K562 (cell line): ENCODE measurements around the gene ARHGAP26. TPM values are rescaled to one million over a fixed set of nuclear protein-coding genes. Genes with fewer than 3 reads are reported as not detected.

Experiments used
- ATAC-seq: fragments of 200-7000 bp; cut with Tn5 transposase; 3 replicates; pipeline ENCODE4 v1.9.1; 2020; ENCODE audit warnings: moderate library complexity
- BruUV-seq: library from RNA; stranded (reverse); fragments of 400-500 nt; replicated peaks from 2 replicates; lab custom pipeline; 2021; lab: Mats Ljungman, UMichigan
- CTCF ChIA-PET: fragments of 300-600 bp; formaldehyde crosslinking; extraction: SDS; loops from one replicate; lab custom pipeline; 2021; ENCODE audit warnings: low intra/inter-chr PET ratio; lab: Yijun Ruan, JAX
- POLR2A ChIA-PET: fragments of 300-600, 350-650 bp; sonication (Branson Sonifier 250); formaldehyde crosslinking; extraction: SDS; loops from one replicate; lab custom pipeline; 2021; ENCODE audit warnings: antibody characterized with exemption, inconsistent platforms; lab: Yijun Ruan, JAX
- DNase-seq, 4 experiments: peaks; one replicate each; pipeline versions ENCODE4 v3.0.0 to v3.0.0-alpha.2; 2011 to 2018; ENCODE audit warnings: low spot score in 3 of 4, mixed read lengths in 3 of 4; ENCODE audit errors: extremely low read depth in 1 of 4
- FAIRE-seq: peaks from 2 replicates; lab custom pipeline; 2011; peaks lifted over from hg19 to GRCh38; lab: Jason Lieb, UNC
- H2AFZ ChIP-seq: 2 replicates; pipeline ENCODE4 v1.6.0; 2011; ENCODE audit warnings: low read depth, low read length, control low read depth, inconsistent platforms
- H3K27ac ChIP-seq: fragments of 200-600 bp; 3 replicates; pipeline ENCODE4 v1.8.0; 2011; ENCODE audit warnings: low read depth, mild to moderate bottlenecking, control low read depth, inconsistent platforms, low read length, moderate library complexity, mixed read lengths; ENCODE audit errors: extremely low read depth
- H3K27me3 ChIP-seq, 2 experiments: fragments of 300-600 bp in 1 of 2; 2 replicates in 1 of 2; 3 replicates in 1 of 2; pipeline versions ENCODE4 v1.6.0 to v1.8.0; 2011; ENCODE audit warnings: inconsistent platforms in 2 of 2, low read length in 2 of 2, mild to moderate bottlenecking in 1 of 2, mixed read lengths in 1 of 2, moderate library complexity in 1 of 2; ENCODE audit not compliant: control insufficient read depth in 2 of 2, insufficient read depth in 2 of 2
- H3K36me3 ChIP-seq: fragments of 300-600 bp; 3 replicates; pipeline ENCODE4 v1.8.0; 2011; ENCODE audit warnings: mild to moderate bottlenecking, low read length, inconsistent platforms; ENCODE audit not compliant: control insufficient read depth, insufficient read depth
- H3K4me1 ChIP-seq, 2 experiments: fragments of 200-600 bp in 1 of 2; replicated peaks in 1 of 2; 2 replicates in 1 of 2; 3 replicates in 1 of 2; pipeline versions ENCODE4 v1.5.1 to v1.8.0; 2011; ENCODE audit warnings: inconsistent platforms in 2 of 2, low read length in 2 of 2, mild to moderate bottlenecking in 1 of 2, mixed read lengths in 1 of 2, moderate library complexity in 1 of 2; ENCODE audit not compliant: control insufficient read depth in 2 of 2, insufficient read depth in 2 of 2
- H3K4me2 ChIP-seq: 2 replicates; pipeline ENCODE4 v1.6.1; 2011; ENCODE audit warnings: low read length, control low read depth, inconsistent platforms, mixed read lengths; ENCODE audit not compliant: insufficient read depth
- H3K4me3 ChIP-seq: fragments of 200-600 bp; sonication (generic), shearing (Covaris generic); 2 replicates; pipeline ENCODE4 v1.5.1; 2016; ENCODE audit warnings: control low read depth, inconsistent platforms
- H3K79me2 ChIP-seq: fragments of 200-600 bp; 3 replicates; pipeline ENCODE4 v1.8.0; 2011; ENCODE audit warnings: low read length, inconsistent platforms; ENCODE audit not compliant: control insufficient read depth, insufficient read depth
- H3K9ac ChIP-seq, 2 experiments: 2 replicates each; pipeline versions ENCODE4 v1.6.0 to v1.6.1; 2011; ENCODE audit warnings: low read depth in 2 of 2, low read length in 2 of 2, control low read depth in 1 of 2, inconsistent platforms in 1 of 2, mild to moderate bottlenecking in 1 of 2, mixed read lengths in 1 of 2; ENCODE audit not compliant: insufficient read depth in 1 of 2
- H3K9me1 ChIP-seq: one replicate; pipeline ENCODE4 v1.6.0; 2011; ENCODE audit warnings: inconsistent platforms, mild to moderate bottlenecking, low read length, moderate library complexity; ENCODE audit not compliant: control insufficient read depth, insufficient read depth
- H3K9me3 ChIP-seq: replicated peaks from 2 replicates; pipeline ENCODE4 v1.5.1; 2011; ENCODE audit warnings: low read depth, low read length, inconsistent platforms; ENCODE audit not compliant: control insufficient read depth, insufficient read depth
- H4K20me1 ChIP-seq: replicated peaks from 2 replicates; pipeline ENCODE4 v1.6.1; 2011; ENCODE audit warnings: low read length, inconsistent platforms, mixed read lengths; ENCODE audit not compliant: control insufficient read depth, insufficient read depth
- MIER1 ChIP-seq: fragments of 450-650 bp; IDR thresholded peaks from 2 replicates; pipeline ENCODE4 v1.6.1; 2016; ENCODE audit warnings: antibody characterized with exemption, mild to moderate bottlenecking, low read depth
- WGBS: fragments of 100-300 bp; shearing (Covaris generic); methylation state at CpG from one replicate; pipeline ENCODE4 v1.1.6; 2016; ENCODE audit warnings: low coverage, mixed read lengths; ENCODE audit not compliant: insufficient coverage; ENCODE audit errors: missing lambda C conversion rate; 5-methylcytosine and 5-hydroxymethylcytosine counted together
- in situ Hi-C: fragments of 300-500 bp; cut with MboI; formaldehyde crosslinking; loops from 4 replicates; pipeline ENCODE4 v1.15.0; 2018; ENCODE audit warnings: inconsistent platforms, mixed read lengths
- intact Hi-C: fragments of 100-400 bp; cut with micrococcal nuclease; formaldehyde crosslinking; loops from 2 replicates; pipeline ENCODE4 v1.14.2; 2022
- polyA plus RNA-seq, 8 experiments: library from polyadenylated mRNA; depleted of rRNA in 4 of 8; stranded (reverse) in 5 of 8; unstranded in 3 of 8; fragments of >200 nt; fragmentation: Nextera tagmentation in 2 of 8; fragmentation: Illumina TruSeq in 1 of 8; extraction: Ambion mirVana in 2 of 8; extraction: Trizol in 1 of 8; gene quantifications; 2 replicates each; pipeline versions ENCODE4 v1.2.1 to v1.2.3, GENCODE V29; 2011 to 2014; ENCODE audit warnings: inconsistent platforms in 1 of 8, missing spikeins in 1 of 8
- total RNA-seq, 7 experiments: library from RNA; depleted of rRNA in 6 of 7; stranded (reverse); fragments of >200 nt in 6 of 7; fragmentation: Illumina TruSeq in 2 of 7; extraction: Trizol in 2 of 7; gene quantifications; 2 replicates each; pipeline versions ENCODE4 v1.2.1 to v1.2.3, GENCODE V29; 2011 to 2021; ENCODE audit warnings: low replicate concordance in 1 of 7
- TF ChIP-seq, protein P1 (sequence below): sonication (generic); formaldehyde crosslinking; IDR thresholded peaks from 2 replicates; pipeline ENCODE4 v1.8.1; 2023; ENCODE audit warnings: mild to moderate bottlenecking, missing genetic modification reagents, moderate library complexity
- TF ChIP-seq, protein P2 (sequence below): fragments of 450-650 bp; formaldehyde crosslinking; IDR thresholded peaks from 2 replicates; pipeline ENCODE4 v1.4.0; 2022; ENCODE audit warnings: missing genetic modification characterization

ARHGAP26 gene
- total and polyA plus RNA-seq, 9 of the 15 experiments (the other 6 are each of a cell fraction or from before 2014, with no cell fraction given) = 0.13 to 1.1 (median 0.55) TPM

DNA sequence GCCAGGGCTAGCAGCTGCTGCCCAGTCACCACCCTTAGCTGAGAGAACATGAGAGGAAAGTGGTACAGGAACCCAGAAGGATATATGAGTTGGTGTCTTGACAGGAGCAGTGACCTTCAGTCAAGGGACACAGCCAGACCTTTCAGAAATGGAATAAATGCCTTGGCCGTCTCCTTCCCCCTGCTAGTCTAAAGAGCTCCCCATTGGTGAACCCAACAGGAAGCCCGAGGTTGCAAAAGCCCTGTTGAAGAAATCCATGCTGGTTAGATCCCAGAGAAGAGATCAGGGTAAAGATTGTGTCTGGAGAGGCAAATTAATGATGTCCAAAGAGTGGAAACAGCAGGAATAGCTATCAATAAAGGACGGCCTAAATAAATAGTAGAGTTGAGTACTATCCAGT, 388.9 kb downstream of the ARHGAP26 start:
- WGBS = 8% methylated on average over 3 of the region's 3 CpGs
- Histone ChIP-seq H3K4me1 (no peaks in the 10 kb centered on the region), H3K9me3 (no peaks in the 10 kb centered on the region), H3K4me2 (no peak overlapping the region), H3K27ac (no peak overlapping the region), H3K9ac (no peak overlapping the region), H4K20me1 (no peaks in the 10 kb centered on the region), H3K79me2 (no peaks in the 10 kb centered on the region), H3K27me3 (no peaks in the 10 kb centered on the region), H2AFZ (no peak overlapping the region), H3K9me1 (no peaks in the 10 kb centered on the region), H3K4me3 (no peak overlapping the region), H3K36me3 (no peaks in the 10 kb centered on the region)
- DNase-seq (no peak), FAIRE-seq (no peak), ATAC-seq (no peak)
- in situ Hi-C loops (no loop called here), intact Hi-C loops (no loop called here)
- BruUV-seq = no TSS peak
- TF ChIP-seq MIER1 = no peak
- TF ChIP-seq, protein P1, sequence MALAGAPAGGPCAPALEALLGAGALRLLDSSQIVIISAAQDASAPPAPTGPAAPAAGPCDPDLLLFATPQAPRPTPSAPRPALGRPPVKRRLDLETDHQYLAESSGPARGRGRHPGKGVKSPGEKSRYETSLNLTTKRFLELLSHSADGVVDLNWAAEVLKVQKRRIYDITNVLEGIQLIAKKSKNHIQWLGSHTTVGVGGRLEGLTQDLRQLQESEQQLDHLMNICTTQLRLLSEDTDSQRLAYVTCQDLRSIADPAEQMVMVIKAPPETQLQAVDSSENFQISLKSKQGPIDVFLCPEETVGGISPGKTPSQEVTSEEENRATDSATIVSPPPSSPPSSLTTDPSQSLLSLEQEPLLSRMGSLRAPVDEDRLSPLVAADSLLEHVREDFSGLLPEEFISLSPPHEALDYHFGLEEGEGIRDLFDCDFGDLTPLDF = no peak
- TF ChIP-seq, protein P2, sequence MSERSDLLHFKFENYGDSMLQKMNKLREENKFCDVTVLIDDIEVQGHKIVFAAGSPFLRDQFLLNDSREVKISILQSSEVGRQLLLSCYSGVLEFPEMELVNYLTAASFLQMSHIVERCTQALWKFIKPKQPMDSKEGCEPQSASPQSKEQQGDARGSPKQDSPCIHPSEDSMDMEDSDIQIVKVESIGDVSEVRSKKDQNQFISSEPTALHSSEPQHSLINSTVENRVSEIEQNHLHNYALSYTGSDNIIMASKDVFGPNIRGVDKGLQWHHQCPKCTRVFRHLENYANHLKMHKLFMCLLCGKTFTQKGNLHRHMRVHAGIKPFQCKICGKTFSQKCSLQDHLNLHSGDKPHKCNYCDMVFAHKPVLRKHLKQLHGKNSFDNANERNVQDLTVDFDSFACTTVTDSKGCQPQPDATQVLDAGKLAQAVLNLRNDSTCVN = no peak
- ChIA-PET CTCF (no interaction called here), POLR2A (interaction anchor here (1.4 kb wide), 1 partner anchor 11 kb away, joined by 3 read pairs; no protein-coding TSS in a partner anchor)
